ENCODE results near the gene EFCAB6.

Gene EFCAB6

DNA sequence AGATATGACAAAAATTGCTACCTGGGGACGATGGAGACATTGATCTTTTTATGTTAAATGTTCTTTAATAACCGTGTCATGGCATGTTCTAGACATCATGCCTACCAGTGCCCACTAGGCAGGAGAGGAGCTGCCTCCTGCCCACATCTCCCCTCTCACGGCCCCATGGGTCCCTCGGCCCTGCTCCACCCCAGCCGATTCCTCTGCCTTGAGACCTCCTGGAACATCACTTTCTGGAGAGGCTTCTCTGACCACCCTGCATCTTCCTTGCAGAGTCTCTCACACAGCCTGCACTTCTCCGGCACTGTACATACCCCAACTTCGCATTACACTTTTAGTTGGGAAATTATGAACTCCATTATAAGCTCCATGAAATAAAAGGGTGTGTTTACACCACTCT, 16.8 kb downstream of the EFCAB6 start:
- POLR2A ChIA-PET, result no interaction called here
- TF ChIP-seq, protein P1, sequence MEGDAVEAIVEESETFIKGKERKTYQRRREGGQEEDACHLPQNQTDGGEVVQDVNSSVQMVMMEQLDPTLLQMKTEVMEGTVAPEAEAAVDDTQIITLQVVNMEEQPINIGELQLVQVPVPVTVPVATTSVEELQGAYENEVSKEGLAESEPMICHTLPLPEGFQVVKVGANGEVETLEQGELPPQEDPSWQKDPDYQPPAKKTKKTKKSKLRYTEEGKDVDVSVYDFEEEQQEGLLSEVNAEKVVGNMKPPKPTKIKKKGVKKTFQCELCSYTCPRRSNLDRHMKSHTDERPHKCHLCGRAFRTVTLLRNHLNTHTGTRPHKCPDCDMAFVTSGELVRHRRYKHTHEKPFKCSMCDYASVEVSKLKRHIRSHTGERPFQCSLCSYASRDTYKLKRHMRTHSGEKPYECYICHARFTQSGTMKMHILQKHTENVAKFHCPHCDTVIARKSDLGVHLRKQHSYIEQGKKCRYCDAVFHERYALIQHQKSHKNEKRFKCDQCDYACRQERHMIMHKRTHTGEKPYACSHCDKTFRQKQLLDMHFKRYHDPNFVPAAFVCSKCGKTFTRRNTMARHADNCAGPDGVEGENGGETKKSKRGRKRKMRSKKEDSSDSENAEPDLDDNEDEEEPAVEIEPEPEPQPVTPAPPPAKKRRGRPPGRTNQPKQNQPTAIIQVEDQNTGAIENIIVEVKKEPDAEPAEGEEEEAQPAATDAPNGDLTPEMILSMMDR (IDR thresholded peaks at IDR 0.05; ENCODE audit: insufficient read depth, low read length, missing control alignments), result no peak
- CTCF ChIA-PET, result interaction anchor here (3.5 kb wide), 1 partner anchor 17 kb away, joined by 12 read pairs; the partner anchor contains the start of gene EFCAB6
- DNase-seq (ENCODE audit: low read depth, low spot score), result no peak
- no peak overlapping the region for H3K4me3 ChIP-seq (ENCODE audit: low read depth, low read length)

DNA sequence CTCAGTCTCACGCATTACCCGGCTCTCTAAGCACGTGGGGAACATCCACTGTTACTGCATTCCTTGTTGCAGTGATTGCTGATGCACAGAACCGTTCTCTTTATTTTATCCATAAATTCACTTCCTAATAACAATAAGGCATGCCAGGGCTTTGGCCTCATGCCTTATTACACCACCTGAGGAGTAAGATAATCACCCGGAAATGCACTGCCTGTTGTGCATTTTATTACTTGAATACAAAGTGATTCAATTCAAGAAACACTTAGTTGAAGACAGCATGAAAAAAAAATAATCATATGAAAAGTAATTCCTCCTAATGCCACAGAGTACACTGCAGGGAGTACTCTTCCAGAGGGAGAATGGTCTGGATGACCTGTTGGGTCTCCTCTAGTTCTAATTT, 19.2 kb downstream of the EFCAB6 start:
- ChIA-PET CTCF (no interaction called here), POLR2A (no interaction called here)
- TF ChIP-seq, protein P1 (IDR thresholded peaks at IDR 0.05; ENCODE audit: insufficient read depth, low read length, missing control alignments), result no peak
- no peak overlapping the region for H3K4me3 ChIP-seq (ENCODE audit: low read depth, low read length)
- no peak for DNase-seq (ENCODE audit: low read depth, low spot score)

DNA sequence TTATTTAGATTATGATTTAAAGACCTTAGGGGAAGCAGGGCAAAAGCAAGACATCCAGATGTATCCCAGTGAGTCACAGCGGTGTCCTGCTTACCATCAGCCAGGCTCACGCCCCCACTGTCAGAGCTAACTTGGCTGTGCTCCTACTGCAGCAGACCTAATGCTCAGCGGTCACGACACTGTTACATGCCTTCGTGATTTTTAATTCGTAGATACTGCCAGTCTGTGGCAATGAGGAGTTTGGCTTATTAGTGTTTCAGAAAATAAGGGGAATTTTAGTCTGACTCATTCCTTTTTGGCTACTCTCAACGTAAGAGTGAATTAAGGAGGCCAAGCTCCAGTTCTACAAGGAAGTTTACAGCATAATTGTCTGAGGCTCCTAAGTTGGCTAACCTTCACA, 22.7 kb downstream of the EFCAB6 start:
- TF ChIP-seq, protein P1 (IDR thresholded peaks at IDR 0.05; ENCODE audit: insufficient read depth, low read length, missing control alignments), result no peak
- peak; percentile 85 for DNase-seq (ENCODE audit: low read depth, low spot score)
- CTCF ChIA-PET, result no interaction called here
- POLR2A ChIA-PET, result interaction anchor here (0.6 kb wide), 1 partner anchor 37 kb away, joined by 5 read pairs; no protein-coding TSS in a partner anchor
- no peak overlapping the region for H3K4me3 ChIP-seq (ENCODE audit: low read depth, low read length)

DNA sequence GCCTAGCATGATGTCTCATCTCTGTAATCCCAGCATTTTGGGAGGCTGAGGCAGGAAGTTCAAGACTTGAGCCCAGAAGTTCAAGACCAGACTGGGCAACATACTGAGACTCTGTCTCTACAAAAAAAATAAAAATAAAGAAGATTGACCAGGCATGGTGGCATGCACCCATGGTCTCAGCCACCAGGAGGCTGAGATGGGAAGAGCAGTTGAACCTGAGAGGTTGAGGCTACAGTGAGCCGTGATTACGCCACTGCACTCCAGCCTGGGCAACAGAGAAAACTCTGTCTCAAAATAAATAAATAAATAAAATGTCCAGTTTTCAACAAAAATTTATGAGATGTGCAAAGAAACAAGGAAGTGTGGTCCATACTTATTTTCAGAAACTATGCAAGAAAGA, 28.3 kb downstream of the EFCAB6 start:
- H3K4me3 ChIP-seq (ENCODE audit: low read depth, low read length), result no peak overlapping the region
- POLR2A ChIA-PET, result no interaction called here
- DNase-seq (ENCODE audit: low read depth, low spot score), result no peak
- CTCF ChIA-PET, result no interaction called here
- TF ChIP-seq, protein P1 (IDR thresholded peaks at IDR 0.05; ENCODE audit: insufficient read depth, low read length, missing control alignments), result no peak

DNA sequence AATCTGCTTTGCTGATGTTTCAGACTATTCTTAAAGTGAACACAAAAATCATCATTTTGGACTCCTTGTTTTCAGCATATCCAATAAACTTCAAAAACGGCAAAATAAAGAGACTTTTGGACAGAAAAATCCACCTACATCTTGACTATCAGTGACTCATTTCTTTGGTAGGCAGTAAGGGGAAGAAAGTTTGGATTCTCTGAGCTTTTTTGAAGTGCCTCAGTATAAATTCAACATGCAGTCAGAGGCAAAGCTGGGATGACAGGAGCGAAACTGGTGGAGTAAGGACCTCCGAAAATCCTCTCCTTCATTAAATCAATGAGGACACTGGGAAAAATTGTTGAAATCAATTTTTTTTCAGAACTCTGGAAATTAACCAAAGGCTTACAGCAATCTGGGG, 29.7 kb downstream of the EFCAB6 start:
- ChIA-PET CTCF (no interaction called here), POLR2A (no interaction called here)
- TF ChIP-seq, protein P1 (IDR thresholded peaks at IDR 0.05; ENCODE audit: insufficient read depth, low read length, missing control alignments), result no peak
- no peak for DNase-seq (ENCODE audit: low read depth, low spot score)
- no peak overlapping the region for H3K4me3 ChIP-seq (ENCODE audit: low read depth, low read length)

DNA sequence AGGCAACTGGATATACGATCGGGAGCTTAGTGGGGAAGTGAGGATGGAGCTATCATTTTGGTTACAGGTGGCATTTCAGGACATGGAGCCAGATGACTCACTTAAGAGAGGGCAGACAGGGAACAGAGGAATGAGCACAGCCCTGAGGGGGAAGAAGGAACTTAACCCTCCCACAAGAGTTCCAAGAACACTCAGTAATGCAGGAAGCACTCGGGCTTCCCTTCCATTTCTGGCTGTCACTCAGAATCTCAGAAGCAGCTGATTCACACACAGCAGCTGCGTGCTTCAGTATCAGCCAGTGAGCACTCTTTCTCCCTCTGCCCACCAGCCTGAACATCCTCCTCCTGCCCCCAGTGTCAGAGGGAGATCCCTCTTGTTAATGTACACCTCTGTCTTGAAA, 34.8 kb downstream of the EFCAB6 start:
- H3K4me3 ChIP-seq (ENCODE audit: low read depth, low read length), result no peak overlapping the region
- DNase-seq (ENCODE audit: low read depth, low spot score), result peak; percentile 38
- TF ChIP-seq, protein P1 (IDR thresholded peaks at IDR 0.05; ENCODE audit: insufficient read depth, low read length, missing control alignments), result no peak
- ChIA-PET CTCF (interaction anchor here (2.0 kb wide), 1 partner anchor 19 kb away, joined by 5 read pairs; no protein-coding TSS in a partner anchor), POLR2A (no interaction called here)

Measured in AG04449 (cell line).